Activated CD4-positive, alpha-beta T cell treated with anti-CD3 and anti-CD28 coated beads for 48 hours (primary cell): ENCODE data around the gene DPT.

Experiments used
- DNase-seq: peaks from one replicate; pipeline ENCODE4 v3.0.0-alpha.2; 2020

Gene DPT

GRCh38 chr1:168697356-168698126 lies 31.5 kb downstream of the DPT start:
- no peak for DNase-seq

DNA sequence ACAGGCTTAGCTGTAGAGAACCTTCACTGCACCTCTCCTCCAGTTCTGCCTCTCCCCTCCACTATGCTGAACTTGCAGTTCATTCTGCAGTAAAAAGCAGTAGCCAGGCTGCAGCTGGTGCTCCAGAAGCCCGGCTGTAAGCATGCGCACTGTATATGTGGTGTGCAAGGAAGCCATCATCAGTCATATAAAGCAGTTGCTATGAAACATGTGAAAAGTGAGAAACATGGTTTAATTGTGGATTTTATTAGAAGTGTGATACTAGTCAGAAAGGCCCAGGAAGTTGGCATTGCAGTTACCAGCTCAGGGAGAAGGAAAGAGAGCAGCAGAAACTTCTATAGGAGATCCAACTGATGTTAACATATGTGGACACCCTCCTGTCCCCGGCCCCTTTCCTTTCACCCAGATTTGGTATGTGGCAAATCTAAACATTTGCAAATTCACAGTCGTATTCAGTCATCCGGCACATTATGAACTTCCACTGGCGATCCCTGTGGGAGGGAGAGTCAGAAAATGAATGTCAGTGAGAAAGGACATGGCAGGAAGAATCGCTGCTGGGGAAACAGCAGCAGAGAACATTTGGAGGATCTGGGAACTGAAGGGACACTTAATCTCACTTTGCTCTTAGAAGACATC lies 32.8 kb downstream of the DPT start:
- no peak for DNase-seq

DNA sequence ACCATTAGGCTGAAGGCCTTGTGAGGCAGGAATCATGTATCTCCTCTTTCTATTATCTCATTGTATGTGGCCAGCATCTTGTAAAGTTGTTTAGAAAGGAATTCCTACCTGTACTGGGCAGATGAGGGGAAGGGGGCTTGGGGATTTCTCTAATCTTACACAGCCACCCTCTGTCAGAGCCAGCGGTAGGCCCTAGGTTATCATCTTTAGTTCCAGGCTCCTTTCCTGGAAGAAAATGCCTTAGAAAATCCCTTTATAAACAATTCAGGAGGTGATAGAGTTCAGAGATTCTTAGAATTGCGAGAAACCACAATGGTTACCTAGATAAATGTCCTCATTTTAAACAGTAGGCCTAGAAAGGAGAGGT lies 35.2 kb downstream of the DPT start:
- DNase-seq: no peak

- DNase-seq: no peak
These were observed 35.7 kb downstream of the DPT start for GRCh38 chr1:168693197-168693871.

DNA sequence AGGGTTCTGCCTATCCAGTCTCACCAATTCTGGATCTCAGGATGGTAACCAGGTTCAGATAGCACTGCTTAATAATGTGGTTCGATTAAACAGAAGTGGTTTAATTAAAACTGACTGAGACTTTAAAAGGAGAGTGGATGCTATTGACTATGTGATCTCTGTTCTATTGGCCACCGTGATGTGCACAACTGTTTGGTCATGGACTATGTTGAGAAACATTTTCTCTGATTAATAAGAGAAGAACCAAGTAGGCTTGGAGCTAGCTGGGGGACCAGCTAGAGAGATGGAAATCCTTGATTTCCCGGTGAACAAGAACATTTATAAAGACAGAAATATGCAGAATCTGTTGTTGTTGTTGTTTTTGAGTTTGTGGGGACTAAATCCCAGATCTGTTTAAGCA lies 36.5 kb downstream of the DPT start:
- DNase-seq: no peak

DNA sequence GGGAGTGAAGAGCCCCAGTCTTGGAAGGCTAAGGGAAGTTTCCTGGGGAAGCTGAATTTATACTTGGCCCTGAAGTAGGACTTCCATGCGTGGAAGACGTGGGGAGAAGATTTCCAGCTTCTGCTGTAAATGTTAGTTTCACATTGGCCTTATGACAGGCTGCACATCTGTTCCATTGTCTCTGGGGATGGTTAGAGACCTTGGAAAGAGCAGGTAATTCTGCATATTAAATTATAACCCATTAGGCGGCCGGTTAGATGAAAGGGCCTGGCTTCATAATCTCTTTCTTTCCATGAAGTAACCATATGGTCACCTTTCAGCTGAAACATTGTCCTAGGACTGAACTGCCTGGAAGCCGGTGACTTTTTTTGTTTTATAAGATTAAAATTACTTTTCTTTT lies 37.5 kb downstream of the DPT start:
- DNase-seq: no peak

DNA sequence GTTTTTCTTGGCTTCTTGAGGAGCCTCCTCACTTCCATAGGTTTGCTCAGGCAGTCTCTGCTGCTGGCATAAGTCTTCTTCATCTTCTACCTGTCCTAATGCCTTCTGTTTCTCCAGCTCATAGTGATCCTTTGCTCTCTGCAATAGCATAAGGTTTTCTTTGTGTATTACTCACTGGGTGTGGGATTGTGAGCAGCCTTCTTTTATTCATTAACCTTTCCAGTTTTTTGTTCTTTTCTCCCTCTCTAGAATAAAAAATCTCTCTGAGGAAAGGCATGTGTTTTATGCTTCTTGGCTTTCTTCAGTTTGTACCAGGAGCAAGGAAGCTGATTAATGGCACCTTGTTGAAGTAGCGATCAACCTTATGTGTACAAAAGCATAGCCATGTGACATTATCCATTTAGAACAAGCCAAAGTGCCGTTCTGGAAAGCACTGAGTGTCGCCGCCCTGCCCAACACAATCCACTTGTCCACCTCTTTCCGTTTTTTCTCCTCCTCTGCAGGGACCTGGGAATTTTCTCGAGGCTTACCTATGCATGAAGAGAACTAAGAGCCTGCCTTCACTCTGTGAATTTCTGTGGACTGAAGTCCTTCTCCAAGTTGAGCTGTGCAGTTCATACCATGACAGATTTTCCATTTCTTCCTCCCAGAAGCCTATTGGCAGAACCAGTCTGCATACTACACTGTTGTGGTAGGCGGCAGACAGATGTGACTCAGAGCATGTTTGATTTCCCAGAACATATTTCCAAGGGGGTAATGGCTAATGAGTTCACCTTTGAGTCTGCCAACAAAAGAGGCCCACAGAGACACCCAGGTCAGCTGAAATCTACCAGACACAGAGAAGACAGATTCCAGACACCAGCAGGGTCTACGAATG lies 39.0 kb downstream of the DPT start:
- no peak for DNase-seq

- no peak for DNase-seq
These were observed 39.7 kb downstream of the DPT start for GRCh38 chr1:168689327-168689657.

DNA sequence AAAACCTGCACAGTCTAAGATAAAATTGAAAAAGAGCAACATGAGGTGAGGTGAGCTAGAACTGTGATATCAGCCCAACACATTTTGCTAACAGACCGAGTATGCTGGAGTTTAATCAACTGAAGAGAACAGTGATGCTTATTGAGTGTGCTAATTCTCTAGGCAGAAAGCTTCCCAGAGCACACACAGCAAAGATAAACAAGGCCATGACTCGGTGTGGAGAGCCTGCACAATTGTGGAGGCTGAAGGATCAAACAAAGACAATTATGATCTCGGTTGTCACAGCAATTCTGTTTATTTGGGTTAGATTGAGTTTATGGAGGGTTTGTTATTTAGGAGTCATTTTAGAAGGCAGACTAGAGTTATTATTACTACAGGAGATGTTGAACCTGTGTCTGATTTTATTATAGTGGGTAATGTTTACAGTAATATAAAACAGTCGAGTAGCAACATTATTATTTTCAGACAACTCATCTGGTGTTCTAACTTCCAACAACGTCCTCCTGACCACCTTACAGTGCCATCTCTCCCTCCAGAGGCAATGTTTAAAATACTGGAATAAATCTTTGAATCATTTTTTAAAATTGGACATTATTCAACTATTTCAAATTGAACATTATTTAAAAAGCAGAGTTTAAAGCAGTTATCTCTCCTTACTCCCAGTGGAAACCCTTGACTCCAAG lies 40.2 kb downstream of the DPT start:
- DNase-seq: no peak

- no peak for DNase-seq
These were observed 41.2 kb downstream of the DPT start for GRCh38 chr1:168687816-168688215.

DNA sequence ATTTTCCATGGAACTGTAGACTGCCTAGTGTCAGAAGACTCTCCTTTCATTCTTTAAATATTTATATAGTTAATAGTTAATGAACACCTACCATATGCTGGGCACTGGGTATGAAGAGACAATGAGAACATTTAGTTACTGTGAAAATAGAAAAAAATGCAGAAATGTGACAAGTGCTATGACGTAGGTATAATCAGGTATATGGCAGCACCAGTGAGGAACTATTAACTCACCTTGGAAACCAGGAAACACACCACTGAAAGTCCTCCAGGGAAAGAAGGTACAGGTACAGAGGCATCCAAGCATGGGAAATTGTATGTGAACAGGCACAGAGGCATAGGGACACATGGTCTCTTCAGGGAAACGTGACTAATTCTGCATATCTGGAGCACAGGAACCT lies 42.3 kb downstream of the DPT start:
- no peak for DNase-seq

DNA sequence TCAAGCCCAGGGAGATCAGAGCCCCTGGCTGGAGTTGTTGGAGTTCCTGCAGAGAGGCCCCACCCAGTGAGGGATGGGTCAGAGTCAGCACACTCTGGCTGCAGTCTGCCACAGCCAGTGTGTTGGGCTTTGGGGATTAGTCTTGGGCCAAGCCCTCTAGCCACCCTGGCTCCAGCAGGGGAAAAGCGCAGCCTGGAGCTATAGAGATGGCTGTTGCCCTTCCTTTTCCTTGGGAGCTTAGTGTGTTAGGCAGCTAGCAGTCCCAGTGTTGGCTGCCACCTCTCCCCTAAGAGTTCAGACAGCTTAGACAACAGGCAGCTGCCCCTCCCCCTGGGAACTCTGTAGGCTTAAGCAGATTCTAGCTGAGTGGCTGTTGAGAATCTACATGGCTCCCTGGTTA lies 45.1 kb downstream of the DPT start:
- no peak for DNase-seq

- no peak for DNase-seq
These were observed 52.1 kb downstream of the DPT start for GRCh38 chr1:168676861-168677260.

- no peak for DNase-seq
These were observed 52.8 kb downstream of the DPT start for GRCh38 chr1:168676029-168676812.

- DNase-seq: no peak
These were observed 54.9 kb downstream of the DPT start for GRCh38 chr1:168673974-168674683.

GRCh38 chr1:168672278-168672677 lies 56.7 kb downstream of the DPT start:
- DNase-seq: no peak

DNA sequence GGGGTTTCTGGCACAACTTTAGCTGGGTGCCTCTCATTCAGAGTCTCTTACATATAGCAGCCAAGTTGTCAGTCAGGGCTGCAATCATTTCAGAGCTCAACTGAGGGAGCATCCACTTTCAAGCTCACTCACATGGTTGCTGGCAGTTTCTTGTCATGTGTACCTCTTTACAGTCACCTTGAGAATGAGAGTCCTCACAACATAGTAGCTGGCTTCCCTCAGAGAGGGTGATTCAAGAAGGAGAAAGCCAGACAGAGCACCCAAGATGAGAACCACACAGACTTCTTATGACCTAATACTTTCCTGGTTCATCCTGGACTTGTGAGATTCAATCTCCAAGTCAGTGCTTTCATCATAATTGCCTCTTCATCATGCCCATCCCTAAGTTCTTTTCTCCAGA lies 57.2 kb downstream of the DPT start:
- peak; percentile 4 for DNase-seq

GRCh38 chr1:168665975-168666374 lies 63.0 kb downstream of the DPT start:
- no peak for DNase-seq

- no peak for DNase-seq
These were observed 64.8 kb downstream of the DPT start for GRCh38 chr1:168664069-168664834.

DNA sequence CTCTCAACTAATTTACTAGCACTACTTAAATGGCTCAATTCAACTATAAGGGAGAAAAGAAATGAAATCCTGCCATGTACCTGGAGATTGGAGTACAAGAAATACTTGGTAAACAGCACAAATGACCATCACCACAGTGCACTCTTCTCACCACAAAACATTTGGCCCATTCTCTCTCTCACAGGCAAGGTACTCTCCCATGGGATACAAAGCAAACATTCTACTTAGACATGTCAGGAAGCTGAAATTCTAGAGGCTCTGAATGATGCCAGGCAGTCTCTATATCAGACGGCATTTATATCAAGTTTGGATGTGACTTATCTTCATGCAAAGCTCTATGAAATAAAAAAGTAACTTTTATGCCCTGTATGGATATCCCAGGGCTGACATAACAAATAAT lies 72.5 kb downstream of the DPT start:
- no peak for DNase-seq
